HEK293 (cell line): ENCODE data around the gene PTGES2.

Experiments
- ZNF398 ChIP-seq: fragments of 450-650 bp; formaldehyde crosslinking; IDR thresholded peaks from 2 replicates; pipeline ENCODE4 v1.5.1; 2017; ENCODE audit warnings: missing biosample characterization, missing genetic modification characterization
- TF ChIP-seq, protein P1 (sequence below): fragments of 450-650 bp; formaldehyde crosslinking; IDR thresholded peaks from 2 replicates; pipeline ENCODE4 v1.5.1; 2016; ENCODE audit warnings: missing biosample characterization, missing genetic modification characterization

GRCh38 chr9:128105538-128106175 is 21.9 kb downstream of the PTGES2 start:
- TF ChIP-seq, protein P1, sequence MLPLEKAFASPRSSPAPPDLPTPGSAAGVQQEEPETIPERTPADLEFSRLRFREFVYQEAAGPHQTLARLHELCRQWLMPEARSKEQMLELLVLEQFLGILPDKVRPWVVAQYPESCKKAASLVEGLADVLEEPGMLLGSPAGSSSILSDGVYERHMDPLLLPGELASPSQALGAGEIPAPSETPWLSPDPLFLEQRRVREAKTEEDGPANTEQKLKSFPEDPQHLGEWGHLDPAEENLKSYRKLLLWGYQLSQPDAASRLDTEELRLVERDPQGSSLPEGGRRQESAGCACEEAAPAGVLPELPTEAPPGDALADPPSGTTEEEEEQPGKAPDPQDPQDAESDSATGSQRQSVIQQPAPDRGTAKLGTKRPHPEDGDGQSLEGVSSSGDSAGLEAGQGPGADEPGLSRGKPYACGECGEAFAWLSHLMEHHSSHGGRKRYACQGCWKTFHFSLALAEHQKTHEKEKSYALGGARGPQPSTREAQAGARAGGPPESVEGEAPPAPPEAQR (tag by site-specific recombination), result no peak
- TF ChIP-seq ZNF398 (tag by site-specific recombination), result no peak
